HT1080 (cell line): ENCODE results near the gene TCF7. TPM values are rescaled to one million over a fixed set of nuclear protein-coding genes. Genes with fewer than 3 reads are reported as not detected.

Experiments
- DNase-seq: peaks from one replicate; pipeline ENCODE4 v3.0.0-alpha.2; 2015; ENCODE audit warnings: low read depth
- total RNA-seq: library from RNA; depleted of rRNA; stranded (reverse); fragments of >200 nt; shearing (Covaris generic); gene quantifications from 2 replicates; pipeline ENCODE4 v1.2.3, GENCODE V29; 2014

TCF7 gene
- total RNA-seq, 1 experiment from 2014 or later: not detected

- DNase-seq: no peak
Measured at GRCh38 chr5:134088994-134089560, 25.4 kb upstream of the TCF7 start.

- DNase-seq: no peak
Measured at GRCh38 chr5:134090522-134090921, 24.0 kb upstream of the TCF7 start.

- no peak for DNase-seq
Measured at GRCh38 chr5:134091626-134092121, 22.8 kb upstream of the TCF7 start.

GRCh38 chr5:134092875-134093274, 21.6 kb upstream of the TCF7 start:
- DNase-seq: peak; percentile 49

GRCh38 chr5:134093351-134093750, 21.1 kb upstream of the TCF7 start:
- DNase-seq: no peak

- no peak for DNase-seq
Measured at GRCh38 chr5:134095293-134095692, 19.2 kb upstream of the TCF7 start.

- no peak for DNase-seq
Measured at GRCh38 chr5:134095887-134096589, 18.4 kb upstream of the TCF7 start.

GRCh38 chr5:134097211-134097749, 17.2 kb upstream of the TCF7 start:
- DNase-seq: no peak

- no peak for DNase-seq
Measured at GRCh38 chr5:134098690-134099089, 15.8 kb upstream of the TCF7 start.

- DNase-seq: no peak
Measured at GRCh38 chr5:134099288-134099872, 15.1 kb upstream of the TCF7 start.

- DNase-seq: no peak
Measured at GRCh38 chr5:134099939-134100282, 14.6 kb upstream of the TCF7 start.

- peak; percentile 72 for DNase-seq
Measured at GRCh38 chr5:134100283-134101091, 14.0 kb upstream of the TCF7 start.

GRCh38 chr5:134101686-134102439, 12.6 kb upstream of the TCF7 start:
- DNase-seq: peak; percentile 34

- no peak for DNase-seq
Measured at GRCh38 chr5:134103397-134103796, 11.1 kb upstream of the TCF7 start.

GRCh38 chr5:134103998-134104654, 10.4 kb upstream of the TCF7 start:
- no peak for DNase-seq

GRCh38 chr5:134106991-134107701, 7.3 kb upstream of the TCF7 start:
- DNase-seq: no peak

GRCh38 chr5:134107779-134108178, 6.7 kb upstream of the TCF7 start:
- no peak for DNase-seq

GRCh38 chr5:134110382-134110781, 4.1 kb upstream of the TCF7 start:
- no peak for DNase-seq

GRCh38 chr5:134111741-134112647, 2.5 kb upstream of the TCF7 start:
- DNase-seq: peak; percentile 18
